Vagina (tissue), 2 donors: Measurements from ENCODE around the gene INF2. TPM values are rescaled to one million over a fixed set of nuclear protein-coding genes. Genes with fewer than 3 reads are reported as not detected.
"Not testable (repeated sequence)": the region's sequence is repeated elsewhere in the genome, so short reads cannot be mapped to it uniquely, and the experiment has no call there.

Experiments
- DNase-seq, 2 donors: peaks; one replicate each; pipeline ENCODE4 v3.0.0-alpha.2; 2017; ENCODE audit errors: extremely low spot score in 2 of 2
- H3K27ac ChIP-seq: fragments of 200-600 bp; sonication (generic); one replicate; pipeline ENCODE4 v1.5.1; 2019
- H3K27me3 ChIP-seq: fragments of 200-600 bp; sonication (generic); one replicate; pipeline ENCODE4 v1.5.1; 2019
- H3K36me3 ChIP-seq, 2 donors: fragments of 200-600 bp; sonication (generic); one replicate each; pipeline ENCODE4 v1.5.1; 2017 to 2019
- H3K4me1 ChIP-seq: fragments of 200-600 bp; sonication (generic); one replicate; pipeline ENCODE4 v1.5.1; 2019
- H3K4me3 ChIP-seq, 2 donors: fragments of 200-600 bp; sonication (generic); 1 replicate in 1 of 2; 2 replicates in 1 of 2; pipeline ENCODE4 v1.5.1; 2016 to 2019
- H3K9me3 ChIP-seq: fragments of 200-600 bp; sonication (generic); one replicate; pipeline ENCODE4 v1.5.1; 2019
- POLR2A ChIP-seq, 2 donors: fragments of 450-650 bp; IDR thresholded peaks; one replicate each; pipeline ENCODE4 v1.6.1; 2017; ENCODE audit warnings: antibody characterized with exemption in 2 of 2, mild to moderate bottlenecking in 2 of 2, moderate library complexity in 2 of 2
- POLR2AphosphoS5 ChIP-seq, 2 donors: sonication (generic); formaldehyde crosslinking; IDR thresholded peaks; one replicate each; pipeline ENCODE4 v1.9.0; 2017; ENCODE audit warnings: antibody characterized with exemption in 2 of 2, mild to moderate bottlenecking in 2 of 2, low read depth in 1 of 2; ENCODE audit not compliant: insufficient read depth in 1 of 2
- intact Hi-C: fragments of 100-400 bp; cut with DNase I; formaldehyde crosslinking; loops from one replicate; pipeline ENCODE4 v1.15.1; 2023
- total RNA-seq: library from RNA; depleted of rRNA; stranded (reverse); fragments of >200 nt; gene quantifications from one replicate; pipeline ENCODE4 v1.2.3, GENCODE V29; 2016
- TF ChIP-seq, protein P1 (sequence below), 3 experiments: fragments of 450-650 bp in 2 of 3; fragments of 200-600 bp in 1 of 3; sonication (generic) in 1 of 3; IDR thresholded peaks; one replicate each; pipeline ENCODE4 v1.5.1; 2017 to 2019; ENCODE audit warnings: antibody characterized with exemption in 3 of 3, mild to moderate bottlenecking in 2 of 3, moderate library complexity in 2 of 3

INF2 gene
- total RNA-seq, 1 donor from 2014 or later: 49.1 TPM

DNA sequence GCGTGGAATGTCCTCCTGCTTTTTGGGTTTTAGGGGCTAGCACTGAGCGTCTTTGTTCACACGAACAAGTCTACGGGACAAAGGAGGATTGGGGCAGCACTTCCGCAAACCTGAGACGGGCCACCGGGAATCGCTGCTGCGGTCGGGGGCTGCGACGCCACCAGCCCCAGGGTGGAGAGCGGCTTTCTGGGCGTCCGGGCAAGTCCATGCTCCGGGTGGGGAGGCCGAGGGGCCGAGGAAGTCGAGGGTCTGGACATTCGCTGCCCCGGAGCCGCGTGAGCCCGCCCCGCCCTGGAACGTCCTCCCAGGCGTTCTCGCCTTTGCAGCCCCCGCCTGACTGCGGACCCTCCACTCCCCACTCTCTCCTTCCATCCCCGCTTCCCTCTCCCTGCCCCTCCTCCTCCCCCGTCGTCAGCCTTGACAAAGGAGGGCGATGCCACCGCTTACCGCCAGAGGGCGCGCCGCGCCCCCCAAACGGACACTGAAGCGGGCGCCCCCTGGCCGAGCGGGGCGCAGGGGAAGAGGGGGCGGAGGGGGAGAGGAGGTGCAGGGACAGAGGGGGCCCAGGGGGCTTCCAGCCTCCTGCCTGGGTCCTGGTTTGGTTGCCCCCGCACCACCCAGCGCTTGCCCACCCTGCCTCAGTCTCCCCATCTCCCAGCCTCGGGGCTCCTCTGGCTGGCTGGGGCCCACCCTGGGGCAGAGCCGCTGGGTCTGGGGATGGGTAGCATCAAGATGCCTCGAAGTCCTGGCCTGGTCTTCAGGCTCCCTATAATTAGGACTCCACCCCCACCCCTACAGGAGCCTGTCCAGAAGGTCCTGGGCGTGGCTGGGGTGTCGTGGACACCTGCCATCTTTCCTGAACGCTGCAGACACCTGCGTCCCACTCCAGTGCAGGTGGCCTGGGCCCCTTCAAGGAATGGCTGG is 39.1 kb upstream of the INF2 start:
- H3K27ac ChIP-seq: no peak overlapping the region
- H3K36me3 ChIP-seq: no peaks in the 10 kb centered on the region
- H3K4me3 ChIP-seq: peak overlapping the region; percentile 30 to 32
- no peaks in the 10 kb centered on the region for H3K9me3 ChIP-seq
- H3K27me3 ChIP-seq: no peaks in the 10 kb centered on the region
- intact Hi-C loops: loop anchor here (2.0 kb wide), 1 partner anchor 56 kb away; no protein-coding TSS in a partner anchor
- peaks cover 10% of the 10 kb centered on the region for H3K4me1 ChIP-seq
- TF ChIP-seq POLR2AphosphoS5 (IDR thresholded peaks at IDR 0.05; ENCODE audit: insufficient read depth in 1 of 2, low read depth in 1 of 2) (no peak), POLR2A (IDR thresholded peaks at IDR 0.05) (no peak)
- TF ChIP-seq, protein P1, sequence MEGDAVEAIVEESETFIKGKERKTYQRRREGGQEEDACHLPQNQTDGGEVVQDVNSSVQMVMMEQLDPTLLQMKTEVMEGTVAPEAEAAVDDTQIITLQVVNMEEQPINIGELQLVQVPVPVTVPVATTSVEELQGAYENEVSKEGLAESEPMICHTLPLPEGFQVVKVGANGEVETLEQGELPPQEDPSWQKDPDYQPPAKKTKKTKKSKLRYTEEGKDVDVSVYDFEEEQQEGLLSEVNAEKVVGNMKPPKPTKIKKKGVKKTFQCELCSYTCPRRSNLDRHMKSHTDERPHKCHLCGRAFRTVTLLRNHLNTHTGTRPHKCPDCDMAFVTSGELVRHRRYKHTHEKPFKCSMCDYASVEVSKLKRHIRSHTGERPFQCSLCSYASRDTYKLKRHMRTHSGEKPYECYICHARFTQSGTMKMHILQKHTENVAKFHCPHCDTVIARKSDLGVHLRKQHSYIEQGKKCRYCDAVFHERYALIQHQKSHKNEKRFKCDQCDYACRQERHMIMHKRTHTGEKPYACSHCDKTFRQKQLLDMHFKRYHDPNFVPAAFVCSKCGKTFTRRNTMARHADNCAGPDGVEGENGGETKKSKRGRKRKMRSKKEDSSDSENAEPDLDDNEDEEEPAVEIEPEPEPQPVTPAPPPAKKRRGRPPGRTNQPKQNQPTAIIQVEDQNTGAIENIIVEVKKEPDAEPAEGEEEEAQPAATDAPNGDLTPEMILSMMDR (IDR thresholded peaks at IDR 0.05): peak; percentile 89 to 98 (median 91)
- no peak for DNase-seq

DNA sequence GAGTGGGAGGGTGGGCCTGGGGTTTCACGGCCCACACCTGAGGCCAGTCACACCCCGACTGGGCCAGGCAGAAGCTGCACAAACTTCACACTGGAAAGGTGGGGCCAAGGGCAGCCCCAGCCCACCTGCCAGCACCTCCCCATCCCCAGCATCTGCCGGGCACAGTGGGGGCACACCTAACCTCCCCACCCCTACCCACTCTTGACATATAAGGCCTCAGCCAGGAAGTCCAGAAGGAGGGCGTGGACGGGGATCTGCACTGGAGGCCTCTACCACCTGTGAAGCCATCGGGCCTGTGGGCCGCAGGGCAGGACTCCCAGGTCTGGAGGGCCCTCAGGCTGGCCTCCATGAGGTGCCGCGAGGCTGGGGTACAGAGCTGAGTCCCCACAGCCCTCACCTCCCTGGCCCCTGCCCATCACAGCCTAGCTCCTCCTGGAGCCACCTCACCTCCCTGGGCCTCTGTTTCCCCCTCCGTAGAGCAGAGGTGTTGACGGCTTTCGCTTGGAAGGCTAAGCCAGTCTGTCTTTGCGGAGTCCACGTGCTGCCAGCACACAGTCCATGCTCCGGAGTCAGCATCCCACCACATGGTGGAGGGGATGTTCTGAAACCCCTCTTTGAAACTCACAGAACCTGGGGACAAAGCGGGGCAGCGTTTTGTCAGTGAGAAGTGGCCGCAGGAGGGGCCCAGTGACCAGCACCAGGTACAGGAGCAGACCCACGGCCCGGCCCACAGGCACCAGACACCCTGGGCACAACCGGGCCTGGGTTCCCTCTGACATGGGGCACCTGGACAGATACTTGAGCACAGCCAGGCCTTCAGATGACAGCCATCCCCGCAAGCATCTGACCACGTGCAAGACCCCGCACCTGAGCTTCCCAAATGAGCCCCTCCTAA is 38.2 kb upstream of the INF2 start:
- Histone ChIP-seq H3K4me3 (no peak overlapping the region), H3K4me1 (peaks cover 10% of the 10 kb centered on the region), H3K36me3 (no peaks in the 10 kb centered on the region), H3K27me3 (no peaks in the 10 kb centered on the region), H3K9me3 (no peaks in the 10 kb centered on the region), H3K27ac (no peak overlapping the region)
- TF ChIP-seq POLR2A (IDR thresholded peaks at IDR 0.05) (no peak), POLR2AphosphoS5 (IDR thresholded peaks at IDR 0.05; ENCODE audit: insufficient read depth in 1 of 2, low read depth in 1 of 2) (no peak)
- no peak for DNase-seq
- intact Hi-C loops: loop anchor here (2.0 kb wide), 1 partner anchor 56 kb away; no protein-coding TSS in a partner anchor

DNA sequence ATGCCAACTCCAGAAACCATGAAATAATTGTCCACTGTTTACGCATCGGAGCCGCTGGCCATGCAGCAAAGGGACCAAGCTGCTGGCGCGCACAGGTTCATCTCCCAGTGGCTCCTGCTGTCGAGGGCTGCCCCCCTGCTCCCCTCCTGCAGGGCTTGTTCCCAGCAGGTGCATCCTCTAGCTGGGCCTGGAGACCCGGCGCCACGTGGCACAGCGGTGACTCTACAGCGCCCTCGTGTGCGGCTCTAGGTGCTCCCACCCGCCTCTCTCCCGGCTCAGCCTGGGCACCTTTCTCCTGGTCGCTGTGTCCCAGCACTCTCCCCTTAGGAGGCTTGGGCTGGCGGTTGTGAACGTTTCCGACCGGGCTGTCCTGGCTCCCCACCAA is 37.5 kb upstream of the INF2 start:
- H3K4me3 ChIP-seq: no peak overlapping the region
- H3K4me1 ChIP-seq: peaks cover 10% of the 10 kb centered on the region
- DNase-seq: no peak
- H3K27me3 ChIP-seq: no peaks in the 10 kb centered on the region
- intact Hi-C loops: loop anchor here (2.0 kb wide), 1 partner anchor 55 kb away; no protein-coding TSS in a partner anchor
- TF ChIP-seq, protein P1 (IDR thresholded peaks at IDR 0.05): no peak
- no peak for TF ChIP-seq POLR2A (IDR thresholded peaks at IDR 0.05)
- no peak for TF ChIP-seq POLR2AphosphoS5 (IDR thresholded peaks at IDR 0.05; ENCODE audit: insufficient read depth in 1 of 2, low read depth in 1 of 2)
- H3K27ac ChIP-seq: no peak overlapping the region
- no peaks in the 10 kb centered on the region for H3K36me3 ChIP-seq
- H3K9me3 ChIP-seq: no peaks in the 10 kb centered on the region

DNA sequence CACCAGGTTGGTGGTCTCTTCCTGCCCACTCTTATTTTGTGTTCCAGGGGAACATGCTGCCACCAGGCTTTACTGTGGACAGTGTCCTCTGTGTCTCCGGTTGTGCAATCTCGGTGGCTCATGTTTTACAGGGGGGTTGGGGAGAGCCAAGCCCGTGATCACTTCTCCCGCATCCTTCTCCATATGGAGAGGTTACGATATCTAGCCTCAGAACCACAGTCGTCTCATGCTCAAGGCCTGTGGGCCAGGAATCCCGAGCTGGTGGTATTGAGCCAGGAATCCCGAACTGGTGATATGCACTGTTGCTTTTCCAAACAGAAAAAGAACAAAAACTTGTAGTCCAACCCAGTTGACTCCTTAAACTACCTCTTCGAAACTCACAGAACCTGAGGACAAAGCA is 37.0 kb upstream of the INF2 start:
- no peak overlapping the region for H3K4me3 ChIP-seq
- TF ChIP-seq POLR2AphosphoS5 (IDR thresholded peaks at IDR 0.05; ENCODE audit: insufficient read depth in 1 of 2, low read depth in 1 of 2) (no peak), POLR2A (IDR thresholded peaks at IDR 0.05) (no peak)
- TF ChIP-seq, protein P1 (IDR thresholded peaks at IDR 0.05): no peak
- no peak overlapping the region for H3K27ac ChIP-seq
- H3K9me3 ChIP-seq: no peaks in the 10 kb centered on the region
- no peaks in the 10 kb centered on the region for H3K27me3 ChIP-seq
- peaks cover 10% of the 10 kb centered on the region for H3K4me1 ChIP-seq
- intact Hi-C loops: no loop called here
- H3K36me3 ChIP-seq: no peaks in the 10 kb centered on the region
- no peak for DNase-seq

DNA sequence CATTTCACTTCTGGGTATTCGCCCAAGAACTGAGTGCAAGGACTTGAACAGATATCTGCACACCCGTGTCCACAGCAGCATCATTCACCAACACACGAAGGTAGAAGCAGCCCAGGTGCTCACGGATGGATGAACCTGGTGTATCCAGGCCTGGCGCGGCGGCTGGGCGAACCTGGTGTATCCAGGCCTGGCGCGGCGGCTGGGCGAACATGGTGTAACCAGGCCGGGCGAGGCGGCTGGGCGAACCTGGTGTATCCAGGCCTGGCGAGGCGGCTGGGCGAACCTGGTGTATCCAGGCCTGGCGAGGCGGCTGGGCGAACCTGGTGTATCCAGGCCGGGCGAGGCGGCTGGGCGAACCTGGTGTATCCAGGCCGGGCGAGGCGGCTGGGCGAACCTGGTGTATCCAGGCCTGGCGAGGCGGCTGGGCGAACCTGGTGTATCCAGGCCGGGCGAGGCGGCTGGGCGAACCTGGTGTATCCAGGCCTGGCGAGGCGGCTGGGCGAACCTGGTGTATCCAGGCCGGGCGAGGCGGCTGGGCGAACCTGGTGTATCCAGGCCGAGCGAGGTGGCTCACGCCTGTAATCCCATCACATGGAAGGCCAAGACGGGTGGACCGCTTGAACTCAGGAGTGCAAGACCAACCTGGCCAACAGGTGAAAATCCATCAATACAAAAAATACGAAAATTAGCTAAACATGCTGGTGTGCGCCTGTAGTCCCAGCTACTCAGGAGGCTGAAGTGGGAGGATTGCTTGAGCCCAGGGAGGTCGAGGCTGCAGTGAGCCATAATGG is 36.1 kb upstream of the INF2 start:
- H3K27me3 ChIP-seq, H3K9me3 ChIP-seq, H3K4me3 ChIP-seq, DNase-seq, H3K36me3 ChIP-seq, intact Hi-C loops, H3K4me1 ChIP-seq, H3K27ac ChIP-seq: not testable (repeated sequence)
